Stimulated activated CD4-positive, alpha-beta T cell treated with anti-CD3 and anti-CD28 coated beads, Interleukin-15, amount 100 ng/mL, for 48 hours (primary cell): ENCODE results near the gene ADCY2.

Source experiments
- DNase-seq, 2 donors: peaks; one replicate each; pipeline ENCODE4 v3.0.0-alpha.2; 2020; ENCODE audit warnings: low read depth in 2 of 2

ADCY2 gene

GRCh38 chr5:7869474-7870136, 473.7 kb downstream of the ADCY2 start:
- DNase-seq, result no peak

GRCh38 chr5:7871653-7872052, 475.7 kb downstream of the ADCY2 start:
- DNase-seq, result no peak

GRCh38 chr5:7872517-7873130, 476.7 kb downstream of the ADCY2 start:
- no peak for DNase-seq

- DNase-seq, result no peak
These were observed 477.3 kb downstream of the ADCY2 start for GRCh38 chr5:7873216-7873615.

GRCh38 chr5:7874639-7875038, 478.7 kb downstream of the ADCY2 start:
- no peak for DNase-seq

GRCh38 chr5:7875151-7875550, 479.2 kb downstream of the ADCY2 start:
- DNase-seq, result no peak

GRCh38 chr5:7876867-7877266, 480.9 kb downstream of the ADCY2 start:
- DNase-seq, result no peak

GRCh38 chr5:7877851-7878250, 481.9 kb downstream of the ADCY2 start:
- no peak for DNase-seq

GRCh38 chr5:7878381-7878873, 482.5 kb downstream of the ADCY2 start:
- DNase-seq, result no peak
